Transverse colon (tissue), 4 donors: ENCODE data around the gene LUC7L2.

Source experiments
- POLR2AphosphoS5 ChIP-seq, 3 donors: sonication (generic); formaldehyde crosslinking; IDR thresholded peaks; one replicate each; pipeline ENCODE4 v1.6.1; 2016; ENCODE audit warnings: antibody characterized with exemption in 3 of 3
- TF ChIP-seq, protein P1 (sequence below), 5 experiments: fragments of 200-600 bp in 3 of 5; fragments of 450-650 bp in 2 of 5; sonication (generic) in 3 of 5; IDR thresholded peaks; 1 replicate in 2 of 5; 2 replicates in 3 of 5; pipeline ENCODE4 v1.5.1; 2016 to 2017; ENCODE audit warnings: antibody characterized with exemption in 5 of 5, inconsistent platforms in 3 of 5, mild to moderate bottlenecking in 2 of 5, moderate library complexity in 1 of 5

DNA sequence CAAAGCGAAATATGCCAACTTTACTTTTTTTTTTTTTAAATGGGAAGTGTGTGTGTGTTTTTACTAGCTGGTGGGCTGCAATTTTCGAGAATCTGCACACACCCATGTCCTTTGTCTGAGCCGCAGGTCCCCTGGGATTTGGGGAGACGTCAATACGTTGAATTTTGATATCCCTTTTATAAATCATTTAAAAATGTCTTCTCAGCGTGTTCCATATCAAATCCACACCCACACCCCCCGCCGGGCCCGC lies 19.0 kb upstream of the LUC7L2 start:
- TF ChIP-seq, protein P1, sequence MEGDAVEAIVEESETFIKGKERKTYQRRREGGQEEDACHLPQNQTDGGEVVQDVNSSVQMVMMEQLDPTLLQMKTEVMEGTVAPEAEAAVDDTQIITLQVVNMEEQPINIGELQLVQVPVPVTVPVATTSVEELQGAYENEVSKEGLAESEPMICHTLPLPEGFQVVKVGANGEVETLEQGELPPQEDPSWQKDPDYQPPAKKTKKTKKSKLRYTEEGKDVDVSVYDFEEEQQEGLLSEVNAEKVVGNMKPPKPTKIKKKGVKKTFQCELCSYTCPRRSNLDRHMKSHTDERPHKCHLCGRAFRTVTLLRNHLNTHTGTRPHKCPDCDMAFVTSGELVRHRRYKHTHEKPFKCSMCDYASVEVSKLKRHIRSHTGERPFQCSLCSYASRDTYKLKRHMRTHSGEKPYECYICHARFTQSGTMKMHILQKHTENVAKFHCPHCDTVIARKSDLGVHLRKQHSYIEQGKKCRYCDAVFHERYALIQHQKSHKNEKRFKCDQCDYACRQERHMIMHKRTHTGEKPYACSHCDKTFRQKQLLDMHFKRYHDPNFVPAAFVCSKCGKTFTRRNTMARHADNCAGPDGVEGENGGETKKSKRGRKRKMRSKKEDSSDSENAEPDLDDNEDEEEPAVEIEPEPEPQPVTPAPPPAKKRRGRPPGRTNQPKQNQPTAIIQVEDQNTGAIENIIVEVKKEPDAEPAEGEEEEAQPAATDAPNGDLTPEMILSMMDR (IDR thresholded peaks at IDR 0.05), result no peak
- no peak for TF ChIP-seq POLR2AphosphoS5 (IDR thresholded peaks at IDR 0.05)
